GM12891 (cell line): ENCODE data around the gene WDR54.

Source experiments
- PAX5 ChIP-seq: IDR thresholded peaks from 2 replicates; pipeline ENCODE4 v1.6.1; 2011; ENCODE audit warnings: low read length, moderate library complexity, mild to moderate bottlenecking; ENCODE audit not compliant: insufficient read depth, severe bottlenecking
- POLR2A ChIP-seq: IDR thresholded peaks from 2 replicates; pipeline ENCODE4 v1.6.1; 2011; ENCODE audit warnings: low read depth, low read length, control low read depth
- POLR2AphosphoS5 ChIP-seq: IDR thresholded peaks from 2 replicates; pipeline ENCODE4 v1.6.1; 2011; ENCODE audit warnings: low read depth, low read length, control low read depth

GRCh38 chr2:74387346-74387745 lies 34.2 kb upstream of the WDR54 start:
- TF ChIP-seq POLR2A (no peak), PAX5 (no peak), POLR2AphosphoS5 (no peak)
